ENCODE data around the gene C2orf92. TPM values are rescaled to one million over a fixed set of nuclear protein-coding genes. Genes with fewer than 3 reads are reported as not detected.
"Not testable (repeated sequence)": the region's sequence is repeated elsewhere in the genome, so short reads cannot be mapped to it uniquely, and the experiment has no call there.

C2orf92 gene
- polyA plus RNA-seq, 4 donors: 7.1 to 26.6 (median 9.4) TPM

DNA sequence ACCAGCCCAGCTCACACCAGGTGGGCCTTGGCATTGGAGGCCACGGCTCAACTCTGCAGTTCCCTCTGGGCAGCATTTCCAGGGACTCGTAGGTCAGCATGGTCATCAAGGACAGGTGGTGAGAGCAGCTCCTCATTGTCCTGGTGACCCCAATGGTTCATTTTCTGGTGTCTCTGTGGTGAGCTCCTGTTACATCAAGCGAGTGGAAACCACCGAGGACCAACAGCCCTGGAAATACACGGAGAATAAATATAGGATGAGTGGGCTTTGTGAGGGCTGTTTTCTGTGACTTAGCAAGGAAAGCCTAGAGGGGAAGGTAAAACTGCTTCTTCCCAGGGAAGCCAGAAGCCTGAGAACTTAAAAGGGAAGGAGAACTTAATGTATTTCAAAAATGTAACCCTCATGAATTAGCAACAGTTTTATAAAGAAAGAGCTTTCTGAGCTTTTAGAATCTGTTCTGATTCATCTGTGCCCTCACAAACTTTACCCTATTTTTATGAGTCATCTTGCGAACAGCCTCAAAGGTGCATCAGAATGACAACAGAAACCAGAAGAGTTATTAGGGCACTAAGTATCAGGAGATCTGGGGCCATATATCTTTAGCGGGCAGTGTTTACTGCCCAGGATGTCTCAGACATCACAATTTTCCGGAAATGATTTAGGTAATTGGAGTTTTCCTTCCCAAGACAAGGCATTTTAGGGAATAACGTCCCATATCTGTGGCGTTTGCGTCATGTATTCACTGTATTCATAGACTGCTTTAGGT, 18.7 kb downstream of the C2orf92 start:
- DNase-seq (ENCODE audit: low read depth in 4 of 4, low spot score in 3 of 4): no peak

DNA sequence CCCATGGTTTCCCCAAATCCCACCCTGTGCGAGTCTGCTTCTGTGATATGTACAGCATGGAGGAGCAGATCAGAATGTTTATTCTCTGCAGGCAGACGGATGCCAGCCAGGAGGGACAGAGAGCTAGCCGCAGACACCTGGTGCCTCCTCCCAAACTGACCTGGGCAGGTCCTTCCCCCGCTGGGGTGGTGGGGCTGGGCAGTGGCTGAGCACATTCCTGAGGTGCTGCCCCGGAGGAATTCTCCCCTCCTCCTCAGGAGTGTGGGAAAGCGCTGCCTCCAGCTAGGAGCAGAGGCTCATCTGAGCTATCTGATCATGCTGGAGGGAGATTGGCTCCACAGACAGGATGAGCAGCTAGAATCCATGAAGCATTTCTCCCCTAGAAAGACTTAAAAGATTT, 21.7 kb downstream of the C2orf92 start:
- no peak for DNase-seq (ENCODE audit: low read depth in 4 of 4, low spot score in 3 of 4)

DNA sequence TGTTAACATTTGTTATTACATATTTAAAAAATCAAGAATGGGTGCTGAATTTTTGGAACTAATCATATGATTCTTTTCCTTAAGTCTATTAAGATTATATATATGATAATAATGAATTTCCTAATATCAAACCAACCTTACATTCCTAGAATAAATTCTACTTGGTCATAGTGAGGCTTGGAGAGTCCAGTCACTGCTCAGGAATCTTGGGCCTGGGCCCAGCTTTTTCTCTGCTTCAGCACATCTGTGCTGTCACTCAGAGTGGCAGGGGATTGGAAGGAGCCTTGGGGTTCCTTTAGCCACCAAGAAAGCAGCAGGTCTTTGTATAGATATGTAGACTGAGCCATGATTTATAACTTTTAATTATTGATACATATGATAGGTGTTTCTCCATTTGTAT, 24.0 kb downstream of the C2orf92 start:
- no peak for DNase-seq (ENCODE audit: low read depth in 4 of 4, low spot score in 3 of 4)

DNA sequence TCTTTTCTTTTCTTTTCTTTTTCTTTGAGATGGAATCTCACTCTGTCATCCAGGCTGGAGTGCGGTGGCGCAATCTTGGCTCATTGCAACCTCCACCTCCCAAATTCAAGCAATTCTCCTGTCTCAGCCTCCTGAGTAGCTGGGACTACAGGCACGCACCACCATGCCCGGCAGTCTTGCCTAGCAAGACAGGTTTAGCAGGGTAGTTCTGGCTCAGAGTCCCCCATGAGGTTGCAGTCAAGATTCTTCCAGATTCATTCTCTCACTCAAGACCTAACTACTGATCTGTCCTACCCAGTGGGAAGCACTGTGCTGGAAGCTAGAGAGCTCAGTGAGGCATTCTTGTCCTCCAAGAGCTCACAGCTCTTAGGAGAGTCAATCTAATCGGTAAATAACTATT, 26.2 kb downstream of the C2orf92 start:
- DNase-seq (ENCODE audit: low read depth in 4 of 4, low spot score in 3 of 4): no peak

DNA sequence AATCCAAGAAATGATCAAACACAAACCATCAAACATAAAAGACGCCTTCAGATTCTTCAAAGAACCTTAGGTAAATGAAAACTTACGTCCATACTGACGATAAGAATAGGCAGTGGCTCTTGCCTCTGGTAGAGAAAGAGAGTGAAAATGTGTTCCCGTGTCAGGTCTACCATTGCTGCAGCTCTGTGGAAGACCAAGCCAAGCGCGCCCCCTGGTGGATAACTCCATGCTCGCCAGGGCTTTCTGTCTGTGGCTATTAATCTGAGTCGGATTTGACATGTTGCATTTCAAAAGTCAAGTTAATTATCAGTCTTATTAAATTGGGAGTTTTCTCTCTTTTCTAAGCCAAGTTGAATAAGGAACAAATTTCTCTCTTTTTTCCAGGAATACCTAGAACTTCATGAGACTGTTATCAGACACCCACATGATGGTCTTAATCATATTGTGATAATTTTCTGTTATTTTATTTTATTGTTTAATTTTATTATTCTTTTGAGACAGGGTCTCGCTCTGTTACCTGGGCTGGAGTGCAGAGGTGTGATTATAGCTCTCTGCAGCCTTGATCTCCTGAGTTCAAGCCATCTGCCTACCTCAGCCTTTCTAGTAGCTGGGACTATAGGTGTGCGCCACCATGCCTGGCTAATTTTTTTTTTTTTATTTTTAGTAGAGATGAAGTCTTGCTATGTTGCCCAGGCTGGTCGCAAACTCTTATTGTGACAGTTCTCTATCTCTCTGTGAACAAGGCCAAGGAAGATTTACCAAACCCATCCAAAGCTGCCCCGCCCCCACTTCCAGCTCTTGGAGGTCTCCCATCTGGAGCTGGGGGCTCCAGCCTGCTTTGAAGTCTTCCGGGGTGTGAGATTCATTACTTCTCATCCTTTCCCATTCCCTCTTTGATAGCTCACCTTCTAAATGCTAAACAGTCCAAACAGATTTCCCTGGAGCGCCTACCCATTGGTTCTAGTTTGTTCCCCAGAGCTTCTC, 28.0 kb downstream of the C2orf92 start:
- DNase-seq (ENCODE audit: low read depth in 4 of 4, low spot score in 3 of 4): peak in 3 of 4 donors; percentile 54 to 67 (median 60)

DNA sequence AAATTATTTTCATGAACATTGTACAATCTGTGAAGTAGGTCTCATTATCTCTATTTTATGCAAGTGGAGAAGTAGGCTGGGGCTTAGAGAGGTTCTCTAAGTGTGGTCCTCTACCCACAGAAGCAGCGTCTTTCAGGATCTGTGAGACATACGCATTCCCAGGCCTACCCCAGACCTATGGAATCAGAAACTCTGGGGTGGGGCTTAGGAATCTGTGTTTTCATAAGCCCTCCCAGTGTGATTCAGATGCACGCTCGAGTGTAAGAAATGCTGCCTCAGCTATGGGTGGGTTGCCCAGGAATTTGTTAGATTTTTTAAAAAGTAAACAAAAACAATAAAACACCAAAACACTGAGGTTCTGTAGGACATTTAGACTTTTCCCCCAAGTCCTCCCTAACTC, 29.0 kb downstream of the C2orf92 start:
- DNase-seq (ENCODE audit: low read depth in 4 of 4, low spot score in 3 of 4): no peak

DNA sequence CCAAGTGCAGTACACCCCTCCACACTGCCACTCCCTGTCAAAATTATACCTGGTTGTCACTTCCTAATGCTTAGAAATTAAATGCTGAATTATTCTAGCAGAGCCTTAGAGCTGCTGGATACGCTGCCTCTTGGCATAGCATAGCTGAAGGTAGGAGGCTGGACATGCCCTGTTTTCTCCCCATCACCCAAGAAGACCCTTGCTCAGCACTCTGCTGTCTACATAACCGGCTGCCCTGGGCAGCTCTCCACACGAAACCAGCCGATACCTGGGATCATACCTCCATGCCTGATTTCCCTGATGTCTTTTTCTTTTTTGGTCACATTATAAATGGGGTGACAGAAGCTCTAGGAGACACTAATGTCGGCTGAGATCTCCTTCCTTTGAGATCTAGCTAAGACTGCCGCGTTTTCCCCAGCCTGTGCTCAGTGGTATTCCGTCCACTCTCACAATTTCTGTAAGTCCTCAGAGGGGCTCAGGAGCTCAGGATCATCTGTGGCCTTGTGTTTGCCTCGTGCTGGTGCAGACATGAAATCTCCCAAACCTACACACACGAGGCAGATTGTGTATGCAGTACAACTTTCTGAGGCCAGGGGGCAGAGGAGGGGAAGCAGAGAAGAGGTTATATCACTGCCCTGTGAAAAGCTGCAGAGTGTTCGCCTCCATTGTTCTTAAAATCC, 30.4 kb downstream of the C2orf92 start:
- DNase-seq (ENCODE audit: low read depth in 4 of 4, low spot score in 3 of 4): peak in 2 of 4 donors; percentile 32 to 41

DNA sequence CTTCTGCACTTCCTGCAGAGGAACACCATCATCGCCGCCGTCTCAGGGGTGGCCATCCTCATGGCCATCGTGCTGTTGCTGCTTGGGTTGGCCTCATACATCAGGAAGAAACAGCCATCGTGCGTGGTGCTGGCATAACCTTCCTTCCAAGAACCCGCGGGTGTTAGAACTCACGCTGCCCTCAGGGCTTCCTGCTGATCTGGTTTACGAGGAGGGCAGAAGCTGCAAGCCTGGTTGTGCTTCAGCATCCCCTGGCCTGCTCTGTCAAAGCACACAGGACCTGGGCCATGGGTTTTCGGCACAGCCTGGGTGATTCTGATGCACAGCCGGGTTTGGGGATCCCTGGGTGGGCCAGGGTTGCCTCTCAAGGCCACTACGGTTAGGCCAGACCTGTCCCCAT, 31.7 kb downstream of the C2orf92 start:
- DNase-seq (ENCODE audit: low read depth in 4 of 4, low spot score in 3 of 4): no peak

DNA sequence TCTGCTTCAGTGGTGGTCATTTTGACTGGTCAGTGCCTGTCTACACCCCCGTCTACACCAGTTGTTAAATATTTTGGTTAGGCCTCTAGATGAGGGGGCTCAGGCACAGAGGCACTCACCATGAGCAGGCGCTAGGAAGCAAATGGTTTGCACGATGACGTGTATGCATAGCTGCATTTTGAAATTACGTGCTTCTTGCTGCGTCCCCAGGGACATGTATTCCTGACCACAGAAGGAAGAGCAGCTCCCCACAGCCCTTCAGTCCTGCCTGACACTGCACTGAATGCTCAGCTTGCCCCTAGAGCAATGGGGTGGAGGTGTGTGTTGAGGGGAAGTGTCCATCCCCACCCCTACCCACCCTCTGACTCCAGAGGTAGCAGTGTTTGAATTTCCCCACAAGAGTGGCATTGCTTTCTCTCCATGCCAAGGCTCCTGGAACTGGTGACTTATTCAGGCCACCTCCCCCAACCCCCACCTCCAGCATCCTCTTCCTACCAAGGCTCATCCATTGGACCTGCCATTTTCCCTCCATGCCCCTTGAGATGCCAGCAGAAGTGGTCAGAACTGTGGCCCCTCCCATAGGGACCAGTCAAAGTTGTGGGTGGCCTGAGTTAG, 32.4 kb downstream of the C2orf92 start:
- no peak for DNase-seq (ENCODE audit: low read depth in 4 of 4, low spot score in 3 of 4)

DNA sequence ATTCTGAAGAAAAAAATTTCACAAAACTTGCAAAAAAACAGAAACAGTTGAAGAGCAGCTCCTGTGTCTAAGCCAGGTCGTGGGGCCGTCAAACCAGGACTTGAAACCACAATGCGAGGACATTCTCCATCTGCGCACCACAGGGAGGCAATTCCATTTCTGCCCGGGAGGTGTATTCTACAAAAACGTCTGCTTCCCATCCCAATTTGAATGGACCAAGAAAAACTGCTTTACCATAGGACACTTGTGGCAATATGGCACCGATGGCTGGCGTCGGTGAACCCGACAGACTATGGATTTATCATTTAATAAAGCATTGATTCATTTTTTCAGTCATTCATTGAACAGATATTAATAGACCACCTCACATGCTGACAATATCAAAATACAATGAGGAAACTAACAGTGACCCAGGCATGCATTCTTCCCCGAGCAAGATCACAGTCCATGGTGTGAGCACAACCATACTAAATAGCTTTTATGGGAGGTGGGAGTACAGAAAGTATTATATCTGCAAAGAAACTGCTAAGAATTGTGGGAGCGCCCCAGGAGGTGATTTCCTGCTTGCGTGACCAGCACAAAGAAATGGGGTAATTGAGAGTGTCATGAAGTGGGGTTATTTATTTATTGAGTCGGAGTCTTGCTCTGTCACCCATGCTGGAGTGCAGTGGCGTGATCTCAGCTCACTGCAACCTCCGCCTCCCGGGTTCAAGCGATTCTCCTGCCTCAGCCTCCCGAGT, 33.4 kb downstream of the C2orf92 start:
- no peak for DNase-seq (ENCODE audit: low read depth in 4 of 4, low spot score in 3 of 4)

DNA sequence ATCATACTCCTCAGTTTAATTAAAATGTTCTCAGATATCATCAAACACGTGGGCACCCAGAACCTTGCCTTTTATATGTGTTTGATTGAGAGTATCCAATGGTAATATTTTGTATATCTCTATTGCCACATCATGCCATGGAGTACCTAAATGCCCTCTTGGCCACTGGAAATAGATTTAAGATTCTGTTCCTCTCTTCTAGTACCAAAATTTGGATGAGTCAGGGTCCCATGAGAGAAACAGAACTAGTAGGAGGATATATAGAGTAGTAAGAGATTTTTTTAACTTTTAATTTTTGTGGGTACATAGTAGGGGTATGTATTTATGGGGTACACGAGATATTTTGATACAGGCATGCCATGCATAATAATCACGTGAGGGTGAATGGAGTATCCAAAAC, 34.2 kb downstream of the C2orf92 start:
- no peak for DNase-seq (ENCODE audit: low read depth in 4 of 4, low spot score in 3 of 4)

DNA sequence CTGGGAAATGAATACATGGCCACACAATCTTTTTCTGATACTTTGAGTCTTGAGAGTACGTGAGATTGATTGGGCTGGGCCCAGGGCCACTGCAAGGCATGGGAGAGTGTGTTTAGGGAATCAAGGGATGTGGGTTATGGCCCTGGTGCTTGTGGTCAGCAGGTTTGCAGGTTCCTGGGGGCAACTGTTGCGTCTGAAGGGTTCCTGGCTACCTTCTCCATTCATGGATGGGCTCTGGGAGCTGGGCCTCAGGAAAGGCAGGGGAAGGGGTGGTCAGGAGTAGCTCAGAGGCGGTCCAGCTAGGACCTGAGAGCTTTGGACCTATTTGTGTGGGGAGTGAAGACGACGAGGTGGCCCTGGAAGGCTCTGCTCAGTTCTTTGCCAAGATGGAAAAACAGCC, 35.5 kb downstream of the C2orf92 start:
- DNase-seq (ENCODE audit: low read depth in 4 of 4, low spot score in 3 of 4): no peak

DNA sequence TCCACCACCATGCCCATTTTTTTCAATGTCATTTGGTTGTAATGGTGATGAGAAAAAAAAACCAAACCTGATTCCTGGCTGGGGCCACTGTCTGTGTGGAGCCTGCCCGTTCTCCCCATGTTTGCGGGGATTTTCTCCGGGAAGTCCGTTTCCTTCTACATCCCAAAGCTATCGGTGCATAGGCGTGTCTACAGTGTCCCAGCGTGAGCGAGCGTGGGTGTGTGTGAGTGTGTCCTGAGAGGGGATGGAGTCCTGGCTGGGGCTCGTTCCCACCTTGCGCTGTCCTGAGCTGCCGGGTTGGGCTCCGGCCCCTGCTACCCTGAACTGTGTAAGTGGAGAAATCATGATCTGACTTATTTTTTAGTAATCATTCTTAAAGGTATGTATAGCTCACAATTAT, 36.6 kb downstream of the C2orf92 start:
- DNase-seq (ENCODE audit: low read depth in 4 of 4, low spot score in 3 of 4): no peak

DNA sequence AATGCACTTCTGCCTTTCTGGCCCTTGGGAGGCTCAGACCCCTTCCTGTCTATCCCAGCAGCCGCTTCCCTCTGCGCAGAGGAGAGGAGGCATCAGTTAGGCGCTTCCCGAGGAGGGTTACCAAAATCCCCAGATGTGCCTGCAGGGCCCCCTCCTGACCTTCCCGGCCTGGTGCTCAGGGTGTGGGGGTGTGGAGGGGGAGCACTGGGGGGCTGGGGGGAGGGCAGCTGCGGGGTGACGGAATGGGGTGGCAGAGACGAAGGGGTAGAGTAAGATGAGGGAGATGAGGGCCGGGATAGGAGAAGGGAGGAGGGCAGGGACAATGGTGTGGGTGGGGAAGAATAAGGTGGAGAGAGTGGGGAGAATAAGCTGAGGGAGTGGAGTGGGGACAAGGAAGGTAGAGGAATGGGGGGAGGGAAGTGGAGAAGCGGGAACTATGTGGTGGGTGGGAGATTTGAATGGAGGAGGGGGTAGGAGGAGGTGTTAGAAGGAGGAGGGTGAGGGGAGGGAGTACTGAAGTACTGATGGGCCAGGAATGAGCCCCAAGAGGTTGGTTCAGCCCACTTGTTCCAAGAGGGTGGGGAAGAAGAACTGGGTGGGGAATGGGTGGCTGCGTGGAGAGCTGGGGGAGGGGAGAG, 37.3 kb downstream of the C2orf92 start:
- no peak for DNase-seq (ENCODE audit: low read depth in 4 of 4, low spot score in 3 of 4)

DNA sequence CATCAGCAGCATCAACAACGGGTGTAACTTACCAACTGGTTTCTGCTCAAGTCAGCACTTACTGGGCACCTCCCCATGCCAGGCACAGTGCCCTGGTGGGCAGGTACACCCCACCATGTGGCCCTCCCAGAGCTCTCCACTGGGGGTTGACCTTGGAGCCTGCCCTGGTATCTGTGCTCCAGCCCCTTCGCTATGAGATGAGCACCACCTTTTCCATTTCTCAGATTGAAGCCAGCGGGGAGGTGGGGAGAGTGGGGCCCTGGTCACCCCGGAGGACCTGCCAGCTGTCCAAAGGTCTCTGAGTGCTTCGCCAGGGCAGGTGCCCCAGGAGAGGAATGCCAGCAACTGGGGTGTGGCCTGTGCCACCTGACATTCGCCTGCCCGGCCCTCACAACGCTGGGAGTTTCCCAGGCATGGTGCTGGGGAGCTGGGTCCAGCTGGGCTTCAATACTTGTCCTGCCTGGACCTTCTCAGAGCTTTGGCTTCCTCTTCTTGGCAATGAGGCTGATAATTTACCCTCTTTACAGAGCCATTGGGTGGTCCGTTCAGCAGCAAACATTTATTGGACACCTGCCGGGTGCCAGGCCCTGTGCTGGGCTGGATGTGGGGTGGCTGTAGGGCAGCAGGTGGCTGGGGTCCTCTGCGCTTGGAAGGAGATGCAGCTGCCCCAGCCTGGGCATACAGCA, 38.0 kb downstream of the C2orf92 start:
- DNase-seq (ENCODE audit: low read depth in 4 of 4, low spot score in 3 of 4): no peak

DNA sequence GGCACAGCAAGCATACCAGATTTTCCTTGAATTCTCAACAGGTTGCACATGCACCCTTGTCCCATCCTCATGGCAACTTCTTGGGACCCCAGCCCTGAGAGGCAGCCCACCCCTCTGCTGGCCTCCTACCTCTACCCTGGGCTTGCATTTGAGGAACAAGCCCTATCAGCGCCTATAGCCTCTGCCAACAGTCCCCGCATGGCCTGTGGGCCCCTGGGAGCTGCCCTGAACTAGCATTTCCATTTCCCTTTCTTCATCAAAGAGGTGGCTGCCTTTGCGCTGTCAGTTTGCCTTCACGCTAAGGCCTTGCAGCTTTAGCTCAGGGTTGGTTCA, 38.5 kb downstream of the C2orf92 start:
- no peak for DNase-seq (ENCODE audit: low read depth in 4 of 4, low spot score in 3 of 4)

DNA sequence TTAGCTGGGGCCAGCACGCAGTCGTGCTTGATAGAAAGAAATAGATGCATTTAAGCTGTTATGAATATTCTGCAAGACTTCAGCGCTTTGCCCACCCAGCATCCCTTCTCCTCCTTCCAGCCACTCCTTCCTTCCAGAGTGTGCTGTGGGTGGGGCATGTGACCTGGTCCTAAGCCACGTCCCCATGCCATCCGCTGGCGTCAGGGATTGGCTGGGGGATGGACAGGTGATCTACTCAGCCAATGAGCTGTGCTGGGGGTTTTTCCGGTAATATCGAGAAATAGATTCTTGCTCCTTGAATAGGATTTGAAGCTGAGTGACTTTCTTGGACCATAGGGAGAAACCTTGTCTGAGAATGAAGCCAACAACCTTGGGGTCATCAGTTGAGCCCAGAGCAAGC, 39.1 kb downstream of the C2orf92 start:
- no peak for DNase-seq (ENCODE audit: low read depth in 4 of 4, low spot score in 3 of 4)

DNA sequence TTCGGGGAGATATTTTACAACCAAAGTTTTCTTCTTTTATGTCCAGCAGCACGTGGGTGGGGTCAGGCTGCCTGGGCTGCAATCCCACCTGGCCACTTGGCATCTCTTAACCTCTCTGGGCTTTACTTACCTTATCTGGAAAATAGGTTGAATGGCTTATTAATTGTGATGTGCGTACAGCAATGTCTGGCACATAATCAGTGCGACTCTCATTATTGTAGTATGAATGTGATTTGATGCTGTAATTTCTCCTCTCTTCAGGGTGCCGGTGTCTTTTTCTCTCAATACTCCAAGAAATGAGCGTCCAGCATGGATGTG, 41.8 kb downstream of the C2orf92 start:
- DNase-seq (ENCODE audit: low read depth in 4 of 4, low spot score in 3 of 4): no peak

DNA sequence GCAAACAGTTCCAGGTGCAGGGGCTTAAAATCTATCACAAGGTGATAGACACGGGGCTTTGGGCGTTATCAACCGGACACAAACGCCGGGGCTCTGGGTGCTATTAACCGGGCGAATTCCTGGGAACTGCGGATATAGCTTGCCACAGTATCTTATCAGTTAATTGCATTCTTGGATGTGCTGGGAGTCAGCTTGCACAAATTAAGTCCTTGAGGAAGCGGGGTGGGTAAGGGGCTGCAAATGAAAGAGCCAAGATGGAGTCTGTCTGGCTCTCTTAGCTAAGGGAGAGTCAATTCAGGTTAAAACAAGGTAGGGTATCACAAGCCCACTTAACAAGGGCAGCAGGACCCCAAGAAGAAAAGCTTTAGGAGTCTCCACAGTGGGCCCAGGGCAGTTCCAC, 42.7 kb downstream of the C2orf92 start:
- not testable (repeated sequence) for DNase-seq (ENCODE audit: low read depth in 4 of 4, low spot score in 3 of 4)
